ENCODE results near the gene FALEC. TPM values are rescaled to one million over a fixed set of nuclear protein-coding genes. Genes with fewer than 3 reads are reported as not detected.

FALEC gene
- total RNA-seq, 1 donor from 2014 or later = not detected

GRCh38 chr1:150576794-150577556, 61.4 kb downstream of the FALEC start:
- no peak for DNase-seq (ENCODE audit: extremely low spot score in 2 of 2)
- H3K9me3 ChIP-seq = no peaks in the 10 kb centered on the region
- H3K4me3 ChIP-seq = peak overlapping the region; percentile 86 to 99
- intact Hi-C loops (cut with DNase I) = loop anchor here (5.0 kb wide), 1 partner anchor 40 kb away; no protein-coding TSS in a partner anchor
- H3K4me1 ChIP-seq = peaks cover 52% of the 10 kb centered on the region
- H3K27me3 ChIP-seq = no peaks in the 10 kb centered on the region
- TF ChIP-seq POLR2AphosphoS5 (IDR thresholded peaks at IDR 0.05; ENCODE audit: insufficient read depth in 1 of 2, low read depth in 1 of 2) (peak in 1 of 2 donors; percentile 38), POLR2A (IDR thresholded peaks at IDR 0.05) (no peak)
- peaks cover 4 to 64% of the 10 kb centered on the region in 2 donors for H3K36me3 ChIP-seq
- peak overlapping the region; percentile 100 for H3K27ac ChIP-seq

- intact Hi-C loops (cut with DNase I) = loop anchor here (5.0 kb wide), 1 partner anchor 40 kb away; no protein-coding TSS in a partner anchor
- peaks cover 45% of the 10 kb centered on the region for H3K4me1 ChIP-seq
- H3K4me3 ChIP-seq = peak overlapping the region; percentile 86 to 99
- no peak for TF ChIP-seq POLR2AphosphoS5 (IDR thresholded peaks at IDR 0.05; ENCODE audit: insufficient read depth in 1 of 2, low read depth in 1 of 2)
- TF ChIP-seq POLR2A (IDR thresholded peaks at IDR 0.05) = peak in 1 of 2 donors; percentile 28
- no peaks in the 10 kb centered on the region for H3K27me3 ChIP-seq
- H3K36me3 ChIP-seq = peaks cover 4 to 56% of the 10 kb centered on the region in 2 donors
- H3K9me3 ChIP-seq = no peaks in the 10 kb centered on the region
- H3K27ac ChIP-seq = peak overlapping the region; percentile 100
- no peak for DNase-seq (ENCODE audit: extremely low spot score in 2 of 2)
Measured at GRCh38 chr1:150577557-150578271, 62.2 kb downstream of the FALEC start.

GRCh38 chr1:150578272-150579109, 62.9 kb downstream of the FALEC start:
- DNase-seq (ENCODE audit: extremely low spot score in 2 of 2) = no peak
- Histone ChIP-seq H3K9me3 (no peaks in the 10 kb centered on the region), H3K4me3 (peak overlapping the region; percentile 86 to 99), H3K36me3 (peaks cover 4 to 48% of the 10 kb centered on the region in 2 donors), H3K27ac (peak overlapping the region; percentile 100), H3K4me1 (peaks cover 37% of the 10 kb centered on the region), H3K27me3 (no peaks in the 10 kb centered on the region)
- intact Hi-C loops (cut with DNase I) = loop anchor here (5.0 kb wide), 1 partner anchor 39 kb away; no protein-coding TSS in a partner anchor
- TF ChIP-seq CTCF (IDR thresholded peaks at IDR 0.05) = no peak
- peak; percentile 66 to 90 for TF ChIP-seq POLR2AphosphoS5 (IDR thresholded peaks at IDR 0.05; ENCODE audit: insufficient read depth in 1 of 2, low read depth in 1 of 2)
- TF ChIP-seq POLR2A (IDR thresholded peaks at IDR 0.05) = peak in 1 of 2 donors; percentile 37

- peak within 1 kb of the TSS; percentile 100 for H3K27ac ChIP-seq
- TF ChIP-seq POLR2AphosphoS5 (IDR thresholded peaks at IDR 0.05; ENCODE audit: insufficient read depth in 1 of 2, low read depth in 1 of 2) = peak; percentile 93 to 98
- no peak for TF ChIP-seq CTCF (IDR thresholded peaks at IDR 0.05)
- peak; percentile 52 to 97 for TF ChIP-seq POLR2A (IDR thresholded peaks at IDR 0.05)
- intact Hi-C loops (cut with DNase I) = loop anchor here (5.0 kb wide), 1 partner anchor 38 kb away; no protein-coding TSS in a partner anchor
- H3K27me3 ChIP-seq = no peaks in the 10 kb centered on the region
- H3K4me3 ChIP-seq = peak within 1 kb of the TSS; percentile 86 to 99
- H3K4me1 ChIP-seq = peaks cover 29% of the 10 kb centered on the region
- DNase-seq (ENCODE audit: extremely low spot score in 2 of 2) = peak in 1 of 2 donors; percentile 97
- peaks cover 0 to 40% of the 10 kb centered on the region in 2 donors for H3K36me3 ChIP-seq
- H3K9me3 ChIP-seq = no peaks in the 10 kb centered on the region
Measured at GRCh38 chr1:150579110-150579944, 63.8 kb downstream of the FALEC start, which contains the start of gene MCL1. Gene MCL1, minus strand, starts transcription at chr1:150579610. Its CDS starts 80 bp downstream, at chr1:150579530.

Data from vagina (tissue), 2 donors.